Retinal pigment epithelial cell (primary cell): Measurements from ENCODE around the gene AHRR.

Source experiments
- DNase-seq: peaks from one replicate; pipeline ENCODE4 v3.0.0-alpha.2; 2010; ENCODE audit warnings: low read depth
- H3K4me3 ChIP-seq: 2 replicates; pipeline ENCODE4 v1.5.1; 2011; ENCODE audit warnings: mild to moderate bottlenecking, low read length, control low read depth, moderate library complexity
- TF ChIP-seq, protein P1 (sequence below): conservative IDR thresholded peaks from 2 replicates; pipeline ENCODE4 v1.5.1; 2011; ENCODE audit warnings: low read depth, low read length, control low read depth, inconsistent platforms

AHRR gene

DNA sequence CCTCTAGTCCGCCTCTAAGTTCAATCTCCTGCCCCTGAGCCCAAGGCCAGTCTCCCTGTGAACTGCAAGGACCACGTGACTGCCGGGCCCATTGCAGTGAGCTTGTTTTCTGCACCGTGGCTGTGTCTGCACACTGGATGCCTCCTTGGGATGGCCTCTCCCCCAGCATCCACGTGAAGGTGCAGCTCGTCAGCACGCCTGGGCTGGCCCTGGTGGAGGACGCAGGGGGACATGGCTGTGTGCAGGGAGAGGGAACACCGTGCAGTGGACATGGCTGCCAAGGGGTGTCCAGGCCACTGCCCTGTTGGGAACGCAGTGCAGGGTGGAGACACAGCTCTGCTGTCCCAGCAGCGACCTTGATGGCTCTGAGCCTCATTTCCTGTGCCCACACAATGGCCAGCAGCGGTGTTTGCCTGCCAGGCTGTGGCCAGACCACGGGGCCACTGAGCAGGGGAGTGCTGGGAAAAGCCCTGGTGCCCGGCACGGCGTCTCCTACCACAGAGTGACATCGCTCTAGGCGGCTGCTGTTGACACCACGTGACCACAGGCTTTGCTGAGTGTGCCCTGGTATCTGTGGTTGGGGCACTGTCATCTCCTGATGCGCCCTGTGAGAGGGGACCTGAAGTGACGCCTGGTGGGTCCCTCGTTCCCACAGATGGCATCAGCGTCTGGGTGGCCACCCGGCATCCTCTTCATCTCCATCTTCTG lies 94.6 kb downstream of the AHRR start:
- TF ChIP-seq, protein P1, sequence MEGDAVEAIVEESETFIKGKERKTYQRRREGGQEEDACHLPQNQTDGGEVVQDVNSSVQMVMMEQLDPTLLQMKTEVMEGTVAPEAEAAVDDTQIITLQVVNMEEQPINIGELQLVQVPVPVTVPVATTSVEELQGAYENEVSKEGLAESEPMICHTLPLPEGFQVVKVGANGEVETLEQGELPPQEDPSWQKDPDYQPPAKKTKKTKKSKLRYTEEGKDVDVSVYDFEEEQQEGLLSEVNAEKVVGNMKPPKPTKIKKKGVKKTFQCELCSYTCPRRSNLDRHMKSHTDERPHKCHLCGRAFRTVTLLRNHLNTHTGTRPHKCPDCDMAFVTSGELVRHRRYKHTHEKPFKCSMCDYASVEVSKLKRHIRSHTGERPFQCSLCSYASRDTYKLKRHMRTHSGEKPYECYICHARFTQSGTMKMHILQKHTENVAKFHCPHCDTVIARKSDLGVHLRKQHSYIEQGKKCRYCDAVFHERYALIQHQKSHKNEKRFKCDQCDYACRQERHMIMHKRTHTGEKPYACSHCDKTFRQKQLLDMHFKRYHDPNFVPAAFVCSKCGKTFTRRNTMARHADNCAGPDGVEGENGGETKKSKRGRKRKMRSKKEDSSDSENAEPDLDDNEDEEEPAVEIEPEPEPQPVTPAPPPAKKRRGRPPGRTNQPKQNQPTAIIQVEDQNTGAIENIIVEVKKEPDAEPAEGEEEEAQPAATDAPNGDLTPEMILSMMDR: no peak
- no peak overlapping the region for H3K4me3 ChIP-seq
- no peak for DNase-seq

GRCh38 chr5:416636-416960 lies 95.1 kb downstream of the AHRR start:
- DNase-seq: no peak
- TF ChIP-seq, protein P1: no peak
- no peak overlapping the region for H3K4me3 ChIP-seq

GRCh38 chr5:417301-418161 lies 96.0 kb downstream of the AHRR start:
- DNase-seq: no peak
- H3K4me3 ChIP-seq: no peak overlapping the region
- TF ChIP-seq, protein P1: no peak

DNA sequence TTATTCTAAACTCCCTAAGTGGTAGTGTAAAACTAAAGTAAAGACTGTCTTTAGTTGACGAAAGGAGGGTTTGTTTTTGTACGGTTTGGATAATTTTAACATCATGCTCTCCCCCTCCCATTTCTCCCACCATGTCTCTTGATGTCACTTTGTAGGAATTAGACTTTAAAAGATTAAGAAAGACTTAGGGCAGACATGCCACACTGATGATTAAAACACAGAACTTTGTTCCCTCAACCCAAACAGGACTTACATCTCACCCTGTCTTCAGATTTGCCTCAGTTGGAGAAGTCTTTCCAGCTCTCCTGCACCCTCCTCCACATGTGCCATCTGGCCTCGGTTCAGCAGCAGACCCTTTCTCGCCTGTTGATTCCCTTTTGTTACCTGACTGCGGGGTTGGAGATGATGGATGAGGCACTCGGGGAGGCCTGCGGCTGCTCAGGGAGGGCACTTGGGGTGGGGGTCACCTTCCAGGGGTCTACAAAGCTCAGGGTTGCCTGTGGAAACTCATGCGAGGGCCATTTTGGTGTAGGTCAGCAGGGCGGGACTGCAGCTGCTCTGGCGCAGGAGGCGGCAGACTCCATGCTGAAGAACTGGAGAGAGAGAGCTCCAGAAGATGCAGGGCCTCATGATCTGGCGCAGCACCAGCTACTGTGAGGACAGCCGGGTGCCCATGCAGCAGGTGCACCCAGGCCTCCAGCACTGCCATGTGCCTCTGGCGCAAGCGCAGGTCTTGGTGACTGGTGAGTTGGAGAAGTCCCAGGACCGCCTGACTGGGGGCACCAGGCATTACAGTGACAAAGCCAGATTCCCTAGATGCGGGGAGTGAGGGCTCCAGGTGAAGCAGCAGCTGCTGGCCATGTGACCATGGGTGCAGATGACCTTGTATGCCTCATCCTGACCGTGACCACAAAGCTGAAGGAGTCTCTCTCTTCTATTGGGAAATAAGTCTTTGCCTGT lies 96.9 kb downstream of the AHRR start:
- TF ChIP-seq, protein P1: no peak
- no peak for DNase-seq

GRCh38 chr5:419970-420369 lies 98.5 kb downstream of the AHRR start:
- H3K4me3 ChIP-seq: no peak overlapping the region
- no peak for DNase-seq
- TF ChIP-seq, protein P1: no peak

More for the DNA sequence above, 96.9 kb downstream of the AHRR start:
- H3K4me3 ChIP-seq: no peak overlapping the region

DNA sequence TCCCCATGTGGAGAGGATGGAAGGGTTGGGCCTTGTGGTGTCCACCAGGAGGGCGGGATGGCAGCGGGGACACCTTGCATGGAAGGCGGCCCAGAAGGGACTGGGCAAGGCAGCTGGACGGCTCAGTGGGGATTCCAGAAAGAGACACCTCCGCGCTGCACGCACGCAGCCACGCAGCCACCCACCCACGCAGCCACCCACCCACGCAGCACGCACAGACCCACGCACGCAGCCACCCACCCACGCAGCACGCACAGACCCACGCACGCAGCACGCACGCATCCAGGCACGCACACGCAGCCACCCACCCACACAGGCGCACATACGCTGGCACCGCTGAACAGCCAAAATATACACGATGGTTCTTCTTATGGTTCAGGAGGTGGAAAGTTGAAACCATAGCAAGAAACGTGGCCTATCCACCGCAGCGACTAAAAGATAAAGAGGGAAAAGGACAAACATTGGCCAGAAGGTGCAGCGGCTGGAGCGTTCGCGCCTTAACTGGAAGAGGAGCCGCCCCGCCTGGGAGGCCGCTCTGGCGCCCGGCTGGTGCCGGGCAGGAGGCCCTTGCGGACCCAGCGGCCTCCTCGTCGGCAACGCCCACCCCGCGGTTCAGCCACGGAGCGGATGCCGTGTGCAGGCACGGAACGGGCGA lies 99.2 kb downstream of the AHRR start:
- H3K4me3 ChIP-seq: no peak overlapping the region
- TF ChIP-seq, protein P1: no peak
- DNase-seq: no peak
